Stimulated activated CD4-positive, alpha-beta T cell treated with anti-CD3 and anti-CD28 coated beads, Interleukin-1b, Interleukin-23, amount 100 ng/mL, for 24 hours (primary cell): Measurements from ENCODE around the gene EXOC5.

Source experiments
- DNase-seq, 4 experiments: peaks; one replicate each; pipeline ENCODE4 v3.0.0-alpha.2; 2020; ENCODE audit warnings: low read depth in 4 of 4, low spot score in 1 of 4

Gene EXOC5, protein sequence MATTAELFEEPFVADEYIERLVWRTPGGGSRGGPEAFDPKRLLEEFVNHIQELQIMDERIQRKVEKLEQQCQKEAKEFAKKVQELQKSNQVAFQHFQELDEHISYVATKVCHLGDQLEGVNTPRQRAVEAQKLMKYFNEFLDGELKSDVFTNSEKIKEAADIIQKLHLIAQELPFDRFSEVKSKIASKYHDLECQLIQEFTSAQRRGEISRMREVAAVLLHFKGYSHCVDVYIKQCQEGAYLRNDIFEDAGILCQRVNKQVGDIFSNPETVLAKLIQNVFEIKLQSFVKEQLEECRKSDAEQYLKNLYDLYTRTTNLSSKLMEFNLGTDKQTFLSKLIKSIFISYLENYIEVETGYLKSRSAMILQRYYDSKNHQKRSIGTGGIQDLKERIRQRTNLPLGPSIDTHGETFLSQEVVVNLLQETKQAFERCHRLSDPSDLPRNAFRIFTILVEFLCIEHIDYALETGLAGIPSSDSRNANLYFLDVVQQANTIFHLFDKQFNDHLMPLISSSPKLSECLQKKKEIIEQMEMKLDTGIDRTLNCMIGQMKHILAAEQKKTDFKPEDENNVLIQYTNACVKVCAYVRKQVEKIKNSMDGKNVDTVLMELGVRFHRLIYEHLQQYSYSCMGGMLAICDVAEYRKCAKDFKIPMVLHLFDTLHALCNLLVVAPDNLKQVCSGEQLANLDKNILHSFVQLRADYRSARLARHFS

DNA sequence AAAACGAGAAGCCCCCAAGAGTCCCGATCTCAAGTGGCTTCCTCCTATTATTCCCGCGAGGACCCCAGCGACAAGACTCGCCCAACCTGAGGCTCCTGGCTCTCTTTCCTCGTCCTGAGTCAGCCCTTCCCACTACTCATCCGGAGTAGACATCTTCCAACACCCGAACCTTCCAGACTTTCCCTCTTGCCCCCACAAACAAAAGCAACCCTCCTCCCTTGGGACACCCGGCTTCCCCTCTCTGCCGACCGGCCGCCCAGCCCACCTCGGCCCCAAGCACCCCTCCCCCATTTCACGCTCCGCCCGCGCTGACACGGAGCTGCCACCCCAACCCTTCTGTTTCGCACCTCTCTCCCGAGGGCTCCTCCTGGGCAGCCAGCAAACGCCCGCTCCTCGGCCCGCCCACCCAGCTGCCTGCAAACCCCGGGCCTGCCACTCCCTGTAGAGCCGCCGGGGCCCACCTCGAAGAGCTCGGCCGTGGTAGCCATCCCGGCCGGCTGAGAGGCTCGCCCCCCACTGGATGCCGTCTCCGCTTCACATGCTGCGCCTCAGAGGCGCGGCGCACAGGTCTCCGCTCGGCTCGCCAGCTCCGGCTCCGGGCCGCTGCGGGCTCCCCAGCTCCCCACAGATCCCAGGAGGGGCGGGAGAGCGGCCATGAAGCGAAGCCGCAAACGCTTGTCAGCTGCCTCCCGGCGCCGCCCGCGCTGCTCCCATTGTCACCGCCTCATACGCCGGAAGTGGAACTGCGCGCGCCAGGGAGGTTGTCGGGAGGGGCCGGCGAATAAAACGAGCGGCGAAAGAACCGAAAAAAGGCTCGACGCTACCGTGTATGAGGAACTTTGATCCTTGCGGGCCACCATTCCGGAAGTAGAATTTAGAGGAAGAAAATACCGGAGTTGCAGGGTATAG lies at the start of gene EXOC5, which contains the start of gene AP5M1:
EXOC5 (minus strand) TSS at position 745 of the 909 bp plus-strand sequence; CDS start at position 488, 257 bp downstream.
AP5M1 (plus strand) TSS at position 811 of the 909 bp plus-strand sequence. CDS start 344 bp downstream, outside the sequence.
- DNase-seq: peak; percentile 83 to 86 (median 84)

DNA sequence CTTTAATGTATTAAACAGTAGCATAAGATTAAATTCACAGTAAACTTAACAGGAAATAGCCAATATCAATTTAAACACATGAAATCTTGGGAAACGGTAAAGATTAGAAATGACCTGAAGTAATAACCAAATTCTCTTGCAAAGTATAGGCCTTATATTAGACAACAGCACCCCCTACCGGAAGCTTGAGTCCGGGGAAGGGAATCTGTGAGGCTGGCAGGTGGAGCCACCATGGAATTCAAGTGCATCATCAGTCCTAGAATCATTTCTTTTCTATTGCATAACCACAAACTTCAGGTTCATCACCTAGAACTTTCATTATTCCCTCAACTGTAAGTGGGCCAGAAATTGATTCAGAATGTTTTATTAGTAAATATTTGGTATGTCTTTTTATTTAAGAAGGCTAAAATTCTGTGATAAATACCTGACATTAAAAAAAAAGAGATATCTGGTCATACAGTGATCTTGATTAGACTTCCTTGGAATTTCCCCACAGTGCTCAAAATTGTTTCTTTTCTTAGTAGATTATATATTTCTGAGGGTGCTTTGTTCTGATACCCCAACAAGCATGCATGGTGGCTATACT lies 48.6 kb upstream of the EXOC5 start:
- DNase-seq: peak; percentile 55 to 72 (median 59)

DNA sequence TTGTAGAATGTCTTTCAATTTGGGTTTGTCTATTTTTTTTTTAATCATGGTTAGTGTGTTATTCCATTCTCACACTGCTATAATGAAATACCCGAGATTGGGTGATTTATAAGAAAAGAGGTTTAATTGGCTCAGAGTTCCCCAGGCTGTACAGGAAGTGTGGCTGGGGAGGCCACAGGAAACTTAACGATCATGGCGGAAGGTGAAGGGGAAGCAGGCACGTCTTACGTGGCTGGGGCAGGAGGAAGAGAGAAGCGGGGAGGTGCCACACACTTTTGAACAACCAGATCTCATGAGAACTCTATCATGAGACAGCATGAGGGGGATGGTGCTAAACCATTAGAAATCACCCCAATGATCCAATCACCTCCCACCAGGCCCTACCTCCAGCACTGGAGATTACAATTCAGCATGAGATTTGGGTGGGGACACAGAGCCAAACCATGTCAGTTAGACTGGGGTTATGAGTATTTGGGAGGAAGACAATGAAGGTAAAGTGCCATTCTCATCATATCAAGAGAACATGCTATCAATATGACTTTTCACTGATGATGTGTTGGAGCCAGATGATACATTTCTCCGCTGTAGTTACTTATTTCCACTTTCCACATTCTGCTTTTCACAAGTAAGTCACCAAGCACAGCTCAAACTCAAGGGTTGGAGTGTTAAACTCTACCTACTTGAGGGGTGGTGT lies 45.8 kb upstream of the EXOC5 start:
- DNase-seq: no peak

DNA sequence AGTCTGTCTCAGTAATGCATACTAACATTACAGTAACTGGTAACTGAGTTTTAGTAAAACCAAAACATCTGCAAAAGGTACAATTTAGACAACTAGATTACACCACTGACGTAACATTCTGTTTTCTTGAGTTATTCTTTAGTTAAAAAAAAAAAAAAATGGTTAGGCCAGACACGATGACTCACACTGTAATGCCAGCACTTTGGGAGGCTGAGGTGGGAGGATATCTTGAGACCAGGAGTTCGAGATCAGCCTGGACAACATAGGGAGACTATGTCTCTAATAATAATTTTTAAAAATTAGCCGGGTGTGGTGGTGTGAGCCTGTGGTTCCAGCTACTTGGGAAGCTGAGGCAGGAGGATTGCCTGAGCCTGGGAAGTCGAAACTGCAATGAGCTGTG lies 34.2 kb upstream of the EXOC5 start:
- DNase-seq: no peak

DNA sequence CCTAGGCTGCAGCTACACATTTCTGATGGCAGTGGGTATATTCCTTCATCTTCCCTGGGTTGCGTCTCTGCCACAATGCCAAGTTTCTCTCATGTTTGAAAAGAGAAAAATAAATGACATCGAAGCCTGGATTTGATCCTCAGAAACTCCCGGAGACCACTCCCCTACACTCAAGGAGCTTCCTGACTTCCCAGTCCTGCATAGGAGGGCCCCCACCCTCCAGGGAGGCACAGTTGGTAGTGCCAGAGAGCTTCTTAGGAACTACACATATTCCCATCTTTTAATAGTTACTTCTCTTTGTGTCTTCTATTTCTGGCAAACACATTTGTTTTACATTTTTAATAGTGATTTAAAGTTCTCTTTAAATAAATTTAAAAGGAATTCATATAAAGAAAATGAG lies 30.8 kb upstream of the EXOC5 start:
- no peak for DNase-seq

DNA sequence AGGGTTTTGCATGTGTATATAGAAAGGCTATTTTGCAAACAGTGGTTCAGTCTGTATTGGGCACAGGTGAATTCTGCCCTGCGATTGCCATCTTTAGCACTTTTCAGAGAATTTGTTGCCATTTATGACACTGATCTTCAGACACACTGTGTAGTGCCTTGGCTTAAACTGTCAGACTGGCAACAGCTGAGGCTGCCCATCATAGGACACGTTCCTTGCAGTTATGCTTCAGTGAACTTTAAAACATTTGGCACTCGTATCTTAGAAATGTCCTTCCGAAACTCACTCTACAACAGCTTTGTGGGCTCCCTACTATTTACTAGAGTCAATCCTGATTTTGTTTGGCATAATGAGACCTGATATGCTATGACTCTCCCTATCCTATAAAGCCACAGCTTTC lies 29.1 kb upstream of the EXOC5 start:
- DNase-seq: no peak

GRCh38 chr14:57295239-57295638 lies 26.5 kb upstream of the EXOC5 start:
- no peak for DNase-seq

- DNase-seq: no peak
Observed at GRCh38 chr14:57293866-57294837, 25.4 kb upstream of the EXOC5 start.

- DNase-seq: no peak
Observed at GRCh38 chr14:57291692-57292647, 23.3 kb upstream of the EXOC5 start.

DNA sequence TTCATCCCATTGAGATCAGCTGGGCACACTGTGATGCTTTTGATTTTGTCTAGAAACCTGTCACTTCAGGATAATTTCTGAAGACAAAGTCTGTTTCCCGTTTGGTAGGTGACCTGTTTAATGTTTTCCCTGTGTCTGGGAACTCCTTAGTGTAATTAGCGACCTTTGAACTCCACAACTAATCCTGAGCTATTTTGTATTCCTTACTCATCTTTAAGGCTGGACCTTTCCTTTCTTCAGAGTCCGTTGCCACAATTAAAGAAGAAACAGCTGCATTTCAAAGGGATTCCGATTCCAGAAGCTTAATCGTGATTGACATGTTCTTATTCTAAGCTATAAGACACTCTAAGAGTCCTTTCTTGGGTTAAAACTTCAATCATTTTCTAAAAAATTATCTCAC lies 22.0 kb upstream of the EXOC5 start:
- no peak for DNase-seq

DNA sequence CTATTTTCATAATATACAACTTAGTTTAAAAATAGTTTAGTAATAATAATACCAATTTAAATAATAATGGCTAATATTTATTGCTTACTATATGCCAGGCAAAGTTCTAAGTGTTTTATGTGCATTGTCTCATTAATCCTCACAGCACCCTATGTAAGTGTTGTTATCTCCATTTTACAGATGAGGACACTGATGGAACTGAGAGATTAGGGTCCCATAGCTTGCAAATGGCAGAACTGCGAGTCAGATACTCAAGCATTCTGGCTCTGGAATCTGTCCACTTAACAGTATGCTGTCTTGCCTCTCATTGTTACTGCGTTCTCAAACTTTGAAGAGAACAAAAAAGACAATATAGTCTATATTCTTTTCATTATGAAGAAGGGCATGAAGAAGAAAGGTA lies 19.0 kb upstream of the EXOC5 start:
- no peak for DNase-seq

DNA sequence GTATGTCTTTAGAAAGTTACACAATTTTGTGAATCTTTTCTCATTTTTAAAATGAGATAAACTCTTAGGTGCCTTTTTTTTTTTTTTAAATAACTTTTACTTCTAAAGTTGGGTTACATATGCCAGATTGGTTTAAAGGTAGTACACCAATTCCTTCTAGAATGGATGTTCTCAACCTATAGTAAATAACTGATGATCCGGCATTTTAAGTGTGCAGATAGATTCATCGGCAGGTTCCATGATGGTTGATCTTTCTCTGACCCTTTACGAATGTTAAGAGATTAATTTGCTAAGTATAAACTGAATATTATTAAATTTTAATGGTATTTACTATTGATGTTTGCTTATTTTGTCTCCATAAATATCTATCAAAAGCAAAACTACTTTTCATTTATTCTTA lies 8.4 kb upstream of the EXOC5 start:
- no peak for DNase-seq

- no peak for DNase-seq
Observed at GRCh38 chr14:57275023-57275664, 6.4 kb upstream of the EXOC5 start.

- DNase-seq: no peak
Observed at GRCh38 chr14:57274551-57274950, 5.8 kb upstream of the EXOC5 start.

GRCh38 chr14:57273236-57273635 lies 4.5 kb upstream of the EXOC5 start:
- no peak for DNase-seq

DNA sequence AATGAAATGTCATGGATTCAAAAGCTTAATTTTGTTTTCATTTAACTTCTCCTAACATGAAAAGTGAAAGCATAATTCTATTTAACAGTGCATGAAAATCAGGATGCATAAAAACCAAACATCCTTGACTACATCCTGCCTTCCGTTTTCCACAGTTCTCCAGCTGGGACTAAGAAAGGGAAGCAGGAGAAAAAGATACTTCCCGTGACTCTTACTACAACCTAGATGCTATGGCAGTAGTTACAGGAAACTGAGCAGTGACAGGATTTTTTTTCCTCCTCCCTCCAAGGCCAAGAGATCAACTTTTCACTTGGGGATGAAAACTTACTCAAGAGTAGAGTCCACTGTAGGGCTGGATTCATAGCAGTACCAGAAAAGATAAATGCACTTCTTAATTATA lies 2.6 kb downstream of the EXOC5 start:
- no peak for DNase-seq

GRCh38 chr14:57262117-57262516 lies 6.6 kb downstream of the EXOC5 start:
- DNase-seq: no peak

- DNase-seq: no peak
Observed at GRCh38 chr14:57261604-57262003, 7.1 kb downstream of the EXOC5 start.
